GM12801 (cell line): ENCODE data around the gene TFAP2A.

Source experiments
- TF ChIP-seq, protein P1 (sequence below): IDR thresholded peaks from one replicate; pipeline ENCODE4 v1.5.1; 2011; ENCODE audit warnings: control low read depth; ENCODE audit not compliant: insufficient read length; ENCODE audit errors: extremely low read depth

TFAP2A gene

DNA sequence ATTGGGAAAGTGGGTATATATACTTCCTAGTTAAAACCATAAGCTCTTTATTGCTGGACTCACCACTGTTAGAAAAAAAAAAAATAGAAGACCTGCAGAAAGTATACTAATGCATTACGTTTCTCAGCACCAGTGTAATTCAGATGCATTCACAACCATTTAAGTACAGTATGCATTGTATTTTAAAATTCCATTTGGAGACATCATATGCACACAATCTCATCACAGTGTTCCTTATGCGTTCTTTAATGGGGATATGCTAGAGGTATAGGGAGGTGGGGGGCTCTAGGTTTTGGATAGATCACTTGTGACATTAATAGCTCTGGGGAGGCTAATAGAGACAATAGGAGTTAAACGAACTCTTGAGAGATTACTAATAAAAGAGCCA, 9.4 kb downstream of the TFAP2A start:
- TF ChIP-seq, protein P1, sequence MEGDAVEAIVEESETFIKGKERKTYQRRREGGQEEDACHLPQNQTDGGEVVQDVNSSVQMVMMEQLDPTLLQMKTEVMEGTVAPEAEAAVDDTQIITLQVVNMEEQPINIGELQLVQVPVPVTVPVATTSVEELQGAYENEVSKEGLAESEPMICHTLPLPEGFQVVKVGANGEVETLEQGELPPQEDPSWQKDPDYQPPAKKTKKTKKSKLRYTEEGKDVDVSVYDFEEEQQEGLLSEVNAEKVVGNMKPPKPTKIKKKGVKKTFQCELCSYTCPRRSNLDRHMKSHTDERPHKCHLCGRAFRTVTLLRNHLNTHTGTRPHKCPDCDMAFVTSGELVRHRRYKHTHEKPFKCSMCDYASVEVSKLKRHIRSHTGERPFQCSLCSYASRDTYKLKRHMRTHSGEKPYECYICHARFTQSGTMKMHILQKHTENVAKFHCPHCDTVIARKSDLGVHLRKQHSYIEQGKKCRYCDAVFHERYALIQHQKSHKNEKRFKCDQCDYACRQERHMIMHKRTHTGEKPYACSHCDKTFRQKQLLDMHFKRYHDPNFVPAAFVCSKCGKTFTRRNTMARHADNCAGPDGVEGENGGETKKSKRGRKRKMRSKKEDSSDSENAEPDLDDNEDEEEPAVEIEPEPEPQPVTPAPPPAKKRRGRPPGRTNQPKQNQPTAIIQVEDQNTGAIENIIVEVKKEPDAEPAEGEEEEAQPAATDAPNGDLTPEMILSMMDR: no peak

DNA sequence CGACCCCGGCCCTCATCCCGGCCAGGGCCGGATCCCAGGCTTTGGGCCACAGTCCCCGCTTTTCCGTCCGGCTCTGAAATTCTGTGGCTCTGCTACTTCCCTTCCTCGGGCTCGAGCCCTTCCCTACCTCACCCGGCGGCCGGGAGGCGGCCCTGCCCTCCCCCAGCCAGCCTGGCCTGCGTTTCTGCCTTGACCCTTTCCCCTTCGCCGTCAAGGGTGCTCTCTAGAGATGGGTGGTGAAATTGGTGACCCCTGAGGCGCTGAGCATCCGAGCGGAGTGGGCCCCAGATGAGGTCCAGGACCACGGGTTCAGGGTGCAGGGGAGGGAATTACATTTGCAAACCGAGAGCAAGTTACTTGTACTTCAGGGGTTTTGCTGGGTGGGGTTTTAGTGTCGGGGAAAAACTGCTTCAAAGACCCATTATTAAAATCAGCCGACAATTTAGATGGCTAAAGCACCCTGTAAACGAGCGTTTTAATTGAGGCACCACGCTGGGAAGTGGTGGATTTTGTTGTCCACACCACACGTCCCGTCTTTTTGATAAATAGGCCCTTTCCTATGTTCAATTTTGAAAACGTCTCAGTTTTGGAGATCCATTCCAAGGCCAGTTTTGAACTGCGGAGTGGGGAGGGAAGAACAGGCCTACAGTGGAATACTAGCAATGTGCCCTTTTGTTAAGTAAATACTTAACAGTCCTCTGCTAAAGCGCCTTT, 9.9 kb downstream of the TFAP2A start:
- TF ChIP-seq, protein P1: no peak

DNA sequence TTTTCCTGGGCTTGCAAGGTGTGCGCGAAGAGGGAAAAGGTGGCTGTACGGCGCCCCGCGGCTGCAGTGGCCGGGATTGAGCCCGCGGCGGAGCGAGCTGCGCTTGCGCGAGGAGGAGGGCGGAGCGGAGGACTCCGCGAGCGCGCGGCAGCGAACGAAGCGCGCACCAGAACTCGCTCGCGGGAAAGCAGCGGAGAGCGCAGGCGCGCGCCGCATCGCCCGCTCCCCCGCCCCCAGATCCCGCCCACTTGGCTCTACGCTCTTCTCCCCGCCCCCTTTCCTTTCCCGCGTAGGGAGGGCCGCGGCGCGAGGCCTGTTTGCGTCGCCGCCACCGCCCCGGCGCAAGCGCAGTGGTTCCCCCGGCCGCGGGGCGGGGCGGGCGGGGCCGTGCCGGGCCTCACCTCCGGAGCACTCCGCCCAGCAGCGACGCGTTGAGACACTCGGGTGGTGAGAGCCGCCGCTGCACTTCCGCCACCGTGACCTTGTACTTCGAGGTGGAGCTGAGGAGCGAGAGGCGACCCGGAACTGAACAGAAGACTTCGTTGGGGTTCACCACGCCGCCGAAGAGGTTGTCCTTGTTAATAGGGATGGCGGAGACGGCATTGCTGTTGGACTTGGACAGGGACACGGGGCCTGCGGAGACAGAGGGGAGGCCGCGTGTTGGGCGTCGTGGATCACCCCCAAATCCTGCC, 10.6 kb downstream of the TFAP2A start:
- TF ChIP-seq, protein P1: no peak

DNA sequence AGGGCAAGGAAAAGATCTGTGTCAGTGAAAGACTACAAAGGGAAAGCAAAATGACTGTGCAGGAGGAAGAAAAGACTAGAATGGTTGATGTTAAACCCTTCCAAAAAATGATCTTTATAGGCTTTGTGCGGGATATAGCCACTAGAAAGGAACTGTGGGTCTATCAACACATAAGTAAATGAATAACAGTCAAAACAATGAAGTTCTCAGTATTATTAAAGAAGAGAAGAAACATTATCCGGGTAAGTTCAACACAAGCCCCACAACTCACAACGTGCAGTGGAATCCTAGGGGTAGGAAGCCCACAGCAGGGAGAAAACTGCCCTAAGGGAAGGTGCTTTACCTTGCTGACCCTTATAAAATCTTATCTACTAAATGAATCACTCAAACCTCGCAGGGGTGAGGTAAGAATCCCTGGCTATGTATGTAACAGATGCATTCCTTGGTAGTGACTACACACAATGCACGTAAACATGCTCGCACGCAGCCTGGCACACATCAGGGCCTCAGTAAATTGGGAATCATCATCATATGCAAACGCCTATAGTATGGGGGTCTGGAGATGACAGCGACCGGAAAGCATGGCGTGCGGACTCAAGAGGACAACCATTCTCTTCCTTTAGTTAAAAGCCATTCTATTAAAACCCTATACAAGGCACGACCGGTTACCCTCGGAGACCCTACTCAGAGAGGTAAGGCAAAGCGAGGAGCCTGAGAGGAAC, 11.3 kb downstream of the TFAP2A start:
- TF ChIP-seq, protein P1: no peak

DNA sequence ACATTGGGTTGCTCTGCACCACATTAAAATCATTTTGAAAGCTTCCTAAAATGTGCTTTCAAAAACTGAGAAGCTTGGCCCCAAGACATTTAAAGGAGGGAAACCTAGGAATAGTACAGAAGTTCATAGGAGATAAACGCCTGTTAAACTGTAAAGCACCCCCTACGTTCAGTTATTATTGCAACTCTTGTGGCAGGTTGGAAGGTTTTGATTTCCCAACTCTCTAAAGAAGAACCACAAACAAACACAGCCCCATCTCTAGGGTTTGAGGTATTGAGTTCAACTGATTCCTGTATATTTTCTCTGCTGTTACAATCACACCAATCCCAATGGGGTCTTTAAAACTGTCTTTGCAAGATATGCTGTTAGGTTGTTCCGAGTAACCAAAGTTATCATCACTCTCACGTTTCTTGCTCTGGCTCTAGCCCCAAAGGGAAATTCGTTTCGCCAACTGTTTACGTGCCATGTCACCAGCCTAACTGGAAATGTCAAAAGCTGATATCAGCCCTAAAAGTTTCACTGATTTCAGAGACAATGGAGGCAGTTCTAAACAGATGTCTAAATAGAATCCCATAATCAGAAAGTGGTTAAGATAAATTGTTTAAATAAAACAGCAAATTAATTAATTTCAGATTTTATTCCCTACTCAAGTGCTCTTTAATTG, 12.1 kb downstream of the TFAP2A start:
- TF ChIP-seq, protein P1: no peak

DNA sequence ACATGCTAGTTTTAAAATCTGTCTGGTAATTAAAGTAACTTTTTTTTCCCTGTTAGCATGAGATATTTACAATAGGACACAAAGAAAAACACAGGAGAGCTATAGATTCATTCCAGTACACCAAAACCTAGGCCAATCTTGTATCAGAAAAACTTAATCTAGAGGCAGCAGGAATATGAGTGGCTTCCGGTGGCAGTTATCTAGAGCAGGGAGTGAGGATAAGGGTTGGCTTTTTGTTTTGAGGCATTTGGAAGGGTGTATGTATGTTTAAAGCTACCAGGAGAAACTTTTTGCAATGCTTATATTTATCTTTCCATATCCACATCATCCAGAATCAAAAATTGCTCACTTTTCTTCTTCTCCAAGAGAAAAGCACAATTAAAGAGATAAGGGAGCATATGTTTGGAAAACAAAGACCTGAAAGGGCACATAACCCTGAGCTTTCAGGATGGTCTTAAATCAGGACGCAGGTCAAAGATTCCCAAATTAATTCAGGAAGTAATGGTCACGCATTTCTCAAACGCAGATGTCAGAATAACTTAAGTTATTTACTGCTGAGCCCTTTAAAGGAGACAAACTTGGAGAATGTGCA, 13.1 kb downstream of the TFAP2A start:
- TF ChIP-seq, protein P1: no peak
